ENCODE results near the gene CYP3A7.

DNA sequence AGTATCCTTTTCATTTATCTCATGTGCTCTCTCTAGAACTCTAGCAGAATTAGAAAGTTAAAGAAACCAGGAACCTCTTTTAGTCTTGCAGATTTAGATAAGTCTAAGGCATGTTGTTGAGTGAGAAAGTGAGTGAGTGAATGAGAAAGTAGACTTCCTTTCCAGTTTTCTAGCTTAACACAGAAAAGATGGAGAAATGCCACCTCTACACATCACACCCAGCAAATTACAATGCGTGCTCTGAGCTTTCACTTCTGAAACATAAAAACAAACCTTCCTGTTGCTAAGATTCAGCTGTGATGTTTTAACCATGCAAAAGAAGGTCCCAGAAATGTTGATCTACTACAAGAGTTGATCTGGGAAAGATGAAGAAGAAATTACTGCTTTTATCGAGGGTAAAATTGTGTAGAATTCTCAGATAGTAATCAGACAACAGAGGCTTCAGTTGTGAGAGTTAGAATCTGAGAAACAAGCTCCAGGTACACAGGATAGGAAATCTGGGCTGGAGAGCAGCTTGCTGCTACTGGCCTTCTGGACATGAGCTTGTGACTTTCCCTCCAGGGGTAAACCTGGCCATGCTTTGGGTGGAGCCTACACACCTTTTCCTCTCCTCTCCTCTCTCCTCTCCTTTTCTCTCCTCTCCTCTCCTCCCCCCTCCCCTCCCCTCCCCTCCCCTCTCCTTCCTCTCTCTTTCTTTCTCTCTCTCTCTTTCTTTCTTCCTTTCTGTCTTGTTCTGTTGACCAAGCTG lies 59.8 kb downstream of the CYP3A7 start:
- TF ChIP-seq EZH2 (IDR thresholded peaks at IDR 0.05; ENCODE audit: low read length, missing control alignments) = no peak
- TF ChIP-seq, protein P1, sequence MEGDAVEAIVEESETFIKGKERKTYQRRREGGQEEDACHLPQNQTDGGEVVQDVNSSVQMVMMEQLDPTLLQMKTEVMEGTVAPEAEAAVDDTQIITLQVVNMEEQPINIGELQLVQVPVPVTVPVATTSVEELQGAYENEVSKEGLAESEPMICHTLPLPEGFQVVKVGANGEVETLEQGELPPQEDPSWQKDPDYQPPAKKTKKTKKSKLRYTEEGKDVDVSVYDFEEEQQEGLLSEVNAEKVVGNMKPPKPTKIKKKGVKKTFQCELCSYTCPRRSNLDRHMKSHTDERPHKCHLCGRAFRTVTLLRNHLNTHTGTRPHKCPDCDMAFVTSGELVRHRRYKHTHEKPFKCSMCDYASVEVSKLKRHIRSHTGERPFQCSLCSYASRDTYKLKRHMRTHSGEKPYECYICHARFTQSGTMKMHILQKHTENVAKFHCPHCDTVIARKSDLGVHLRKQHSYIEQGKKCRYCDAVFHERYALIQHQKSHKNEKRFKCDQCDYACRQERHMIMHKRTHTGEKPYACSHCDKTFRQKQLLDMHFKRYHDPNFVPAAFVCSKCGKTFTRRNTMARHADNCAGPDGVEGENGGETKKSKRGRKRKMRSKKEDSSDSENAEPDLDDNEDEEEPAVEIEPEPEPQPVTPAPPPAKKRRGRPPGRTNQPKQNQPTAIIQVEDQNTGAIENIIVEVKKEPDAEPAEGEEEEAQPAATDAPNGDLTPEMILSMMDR (conservative IDR thresholded peaks at IDR 0.05 in 1 of 2, IDR thresholded peaks at IDR 0.05 in 1 of 2; ENCODE audit: low read depth in 1 of 2, low read length in 2 of 2) = no peak

Measured in fibroblast of lung (primary cell).